GM12874 (cell line): ENCODE data around the gene GLE1.

Experiments used
- CTCF ChIP-seq: IDR thresholded peaks from 2 replicates; pipeline ENCODE4 v1.5.1; 2011; ENCODE audit warnings: low read depth, mild to moderate bottlenecking, control low read depth, low read length, moderate library complexity; ENCODE audit not compliant: insufficient read depth

Gene GLE1

DNA sequence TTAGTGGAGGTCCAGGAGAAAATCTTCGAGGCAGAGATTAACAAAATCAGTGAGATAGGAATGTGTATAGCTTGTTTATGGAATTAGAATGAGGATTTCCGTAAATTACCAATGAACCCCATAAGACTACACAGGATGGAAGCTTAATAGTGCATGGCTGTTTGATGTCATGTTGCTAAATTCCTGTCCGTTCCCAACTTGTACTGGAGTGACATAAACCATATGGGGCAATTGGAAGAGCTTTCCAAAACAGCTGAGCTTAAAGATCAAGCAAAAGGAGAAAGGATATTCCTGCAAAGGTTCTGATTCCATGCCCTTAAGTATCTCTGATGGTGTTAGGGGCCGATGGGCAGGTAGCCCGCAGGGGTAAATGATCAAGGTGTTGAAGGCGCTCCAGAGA lies 17.4 kb downstream of the GLE1 start:
- no peak for TF ChIP-seq CTCF

DNA sequence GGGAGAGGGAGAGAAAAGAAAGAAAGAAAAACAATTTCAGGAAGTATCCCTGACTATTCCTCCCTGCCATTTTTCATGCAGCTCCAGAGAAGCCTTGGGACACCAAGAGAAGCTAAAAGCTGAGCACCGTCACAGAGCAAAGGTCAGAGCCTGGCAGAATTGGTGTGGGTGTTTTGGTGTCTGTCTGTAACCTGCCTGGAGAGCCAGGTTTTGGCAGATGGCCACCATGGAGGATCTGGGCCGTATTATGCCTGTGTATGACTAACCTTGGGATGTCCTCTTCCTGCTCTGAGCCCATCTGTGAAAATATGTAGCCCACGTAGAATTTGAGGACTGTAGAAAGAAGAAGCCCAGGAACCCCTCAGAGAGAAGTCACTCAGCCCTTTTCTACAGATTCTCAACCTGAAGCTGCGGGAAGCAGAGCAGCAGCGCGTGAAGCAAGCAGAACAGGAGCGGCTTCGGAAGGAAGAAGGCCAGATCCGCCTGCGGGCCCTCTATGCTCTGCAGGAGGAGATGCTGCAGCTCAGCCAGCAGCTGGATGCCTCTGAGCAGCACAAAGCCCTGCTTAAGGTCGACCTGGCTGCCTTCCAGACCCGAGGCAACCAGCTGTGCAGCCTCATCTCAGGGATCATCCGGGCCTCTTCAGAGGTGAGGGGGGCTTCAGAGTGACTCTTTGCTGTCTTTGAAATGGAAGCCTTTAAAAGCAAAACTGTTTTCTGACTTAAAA lies 18.8 kb downstream of the GLE1 start:
- no peak for TF ChIP-seq CTCF

DNA sequence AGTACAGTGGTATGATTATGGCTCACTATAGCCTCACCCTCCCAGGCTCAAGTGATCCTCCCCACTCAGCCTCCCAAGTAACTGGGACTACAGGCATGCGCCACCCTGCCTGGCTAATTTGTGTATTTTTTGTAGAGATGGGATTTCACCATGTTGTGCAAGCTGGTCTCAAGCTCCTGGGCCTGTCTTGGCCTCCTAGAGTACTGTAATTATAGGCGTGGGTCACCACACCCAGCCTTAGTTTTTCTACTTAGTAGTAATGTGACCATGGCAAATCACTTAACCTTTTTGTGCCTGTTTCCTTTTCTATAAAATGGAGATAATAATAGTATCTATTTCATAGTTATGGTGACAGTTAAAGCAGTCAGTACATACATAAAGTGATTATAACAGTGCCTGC lies 22.2 kb downstream of the GLE1 start:
- TF ChIP-seq CTCF: no peak

- TF ChIP-seq CTCF: no peak
These were observed 24.1 kb downstream of the GLE1 start for GRCh38 chr9:128528445-128529160.

GRCh38 chr9:128529191-128529590 lies 24.7 kb downstream of the GLE1 start:
- no peak for TF ChIP-seq CTCF

DNA sequence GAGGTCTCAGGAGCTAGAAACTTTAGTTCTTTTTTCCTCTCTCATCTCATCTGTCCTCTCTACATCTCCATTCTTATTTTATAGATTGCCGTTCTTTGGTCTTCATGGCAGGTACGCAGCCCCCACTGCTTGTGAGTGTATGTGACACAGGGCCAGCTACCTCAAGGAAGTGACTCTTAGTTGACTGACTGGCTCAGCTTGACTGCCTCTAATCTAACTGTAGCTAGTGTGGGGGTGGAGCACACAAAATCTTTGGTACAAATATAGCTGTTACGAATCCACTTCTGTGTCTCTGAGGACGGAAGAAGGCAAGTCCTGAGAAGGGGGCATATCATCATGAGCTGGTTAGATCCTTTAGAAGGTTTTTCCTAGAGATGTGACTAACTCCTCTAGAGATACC lies 28.1 kb downstream of the GLE1 start:
- TF ChIP-seq CTCF: no peak

DNA sequence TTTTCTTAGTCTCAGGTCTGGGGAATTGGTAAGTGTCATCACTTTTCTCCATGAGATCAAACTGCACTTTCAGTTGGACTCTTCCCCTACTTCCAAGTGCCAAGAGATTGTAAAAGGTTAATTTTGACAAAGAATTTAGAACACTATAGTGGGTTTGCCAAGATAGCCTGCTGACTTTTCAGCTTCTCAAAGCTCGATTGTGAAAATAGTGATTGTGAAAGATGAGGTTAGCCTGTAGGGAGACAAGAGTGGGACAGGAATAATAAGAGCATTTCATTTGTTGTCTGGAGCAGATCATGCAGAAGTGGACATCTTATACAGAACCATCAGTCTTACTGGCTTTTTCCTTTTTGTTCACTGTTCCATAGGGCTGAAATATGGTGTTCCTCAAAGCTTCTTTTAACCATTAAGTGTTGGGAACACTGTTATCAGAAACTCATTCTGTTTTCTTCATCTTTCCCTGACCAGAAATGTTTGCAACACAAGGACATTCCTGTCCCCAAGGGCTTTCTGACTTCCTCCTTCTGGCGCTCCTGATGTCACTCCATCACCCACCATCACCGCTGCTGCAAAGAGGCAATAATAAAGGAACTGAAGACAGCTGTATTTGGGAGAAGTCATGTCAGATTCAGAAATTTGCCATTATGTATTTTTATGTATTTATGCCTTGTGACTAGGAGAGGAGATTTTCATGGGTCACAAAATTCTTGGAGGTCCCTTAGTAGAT lies 36.3 kb downstream of the GLE1 start:
- no peak for TF ChIP-seq CTCF
